Measurements from ENCODE around the gene ANKRD45. TPM values are rescaled to one million over a fixed set of nuclear protein-coding genes. Genes with fewer than 3 reads are reported as not detected.
"Not testable (repeated sequence)": the region's sequence is repeated elsewhere in the genome, so short reads cannot be mapped to it uniquely, and the experiment has no call there.

The ANKRD45 gene
- total RNA-seq, 3 donors from 2014 or later (not counting 1 experiment from before 2014, with no cell fraction given): not detected

- H3K9me3 Mint-ChIP-seq: peaks cover 0 to 2% of the 10 kb centered on the region in 2 donors
- intact Hi-C loops (cut with micrococcal nuclease): no loop called here
- H3K36me3 ChIP-seq (ENCODE audit: control insufficient read depth, insufficient read depth, low read length): no peaks in the 10 kb centered on the region
- WGBS (ENCODE audit: insufficient coverage): 76% methylated on average over 2 of the region's 2 CpGs
- no peak overlapping the region for H3K27ac Mint-ChIP-seq
- DNase-seq: no peak
- H3K27me3 ChIP-seq (ENCODE audit: control insufficient read depth, insufficient read depth, low read length): peaks cover 2% of the 10 kb centered on the region
- H3K27ac ChIP-seq (ENCODE audit: low read length): no peak overlapping the region
- ATAC-seq: no peak
- H3K36me3 Mint-ChIP-seq: no peaks in the 10 kb centered on the region
- no peak overlapping the region for H3K4me3 Mint-ChIP-seq
- TF ChIP-seq CTCF (IDR thresholded peaks at IDR 0.05): no peak
- H3K4me3 ChIP-seq (ENCODE audit: low read length): no peak overlapping the region
- H3K4me1 Mint-ChIP-seq: no peaks in the 10 kb centered on the region
- H3K9me3 ChIP-seq (ENCODE audit: control insufficient read depth, insufficient read depth, low read length): no peaks in the 10 kb centered on the region
- H3K27me3 Mint-ChIP-seq (ENCODE audit: low read depth in 2 of 2): peaks cover 9 to 30% of the 10 kb centered on the region in 2 donors
- H3K4me1 ChIP-seq (ENCODE audit: control insufficient read depth, insufficient read depth, low read length): no peaks in the 10 kb centered on the region
Observed at GRCh38 chr1:173639102-173639501, 30.5 kb downstream of the ANKRD45 start.

- Mint-ChIP-seq H3K36me3 (no peaks in the 10 kb centered on the region), H3K27ac (no peak overlapping the region), H3K4me3 (no peak overlapping the region), H3K27me3 (ENCODE audit: low read depth in 2 of 2) (peaks cover 9 to 38% of the 10 kb centered on the region in 2 donors), H3K9me3 (peaks cover 0 to 2% of the 10 kb centered on the region in 2 donors), H3K4me1 (no peaks in the 10 kb centered on the region)
- H3K27ac ChIP-seq (ENCODE audit: low read length): no peak overlapping the region
- TF ChIP-seq CTCF (IDR thresholded peaks at IDR 0.05): no peak
- ATAC-seq: no peak
- intact Hi-C loops (cut with micrococcal nuclease): no loop called here
- peaks cover 2% of the 10 kb centered on the region for H3K27me3 ChIP-seq (ENCODE audit: control insufficient read depth, insufficient read depth, low read length)
- 88% methylated on average over 12 of the region's 12 CpGs for WGBS (ENCODE audit: insufficient coverage)
- no peaks in the 10 kb centered on the region for H3K9me3 ChIP-seq (ENCODE audit: control insufficient read depth, insufficient read depth, low read length)
- DNase-seq: no peak
- H3K4me1 ChIP-seq (ENCODE audit: control insufficient read depth, insufficient read depth, low read length): no peaks in the 10 kb centered on the region
- no peaks in the 10 kb centered on the region for H3K36me3 ChIP-seq (ENCODE audit: control insufficient read depth, insufficient read depth, low read length)
- H3K4me3 ChIP-seq (ENCODE audit: low read length): no peak overlapping the region
Observed at GRCh38 chr1:173638043-173639021, 31.3 kb downstream of the ANKRD45 start.

GRCh38 chr1:173637236-173638042, 32.2 kb downstream of the ANKRD45 start:
- H3K4me1 ChIP-seq (ENCODE audit: control insufficient read depth, insufficient read depth, low read length); H3K9me3 Mint-ChIP-seq; H3K36me3 ChIP-seq (ENCODE audit: control insufficient read depth, insufficient read depth, low read length); intact Hi-C loops (cut with micrococcal nuclease); H3K4me3 Mint-ChIP-seq; H3K27ac Mint-ChIP-seq; H3K4me3 ChIP-seq (ENCODE audit: low read length); H3K36me3 Mint-ChIP-seq; H3K27ac ChIP-seq (ENCODE audit: low read length); H3K27me3 ChIP-seq (ENCODE audit: control insufficient read depth, insufficient read depth, low read length); H3K4me1 Mint-ChIP-seq; H3K9me3 ChIP-seq (ENCODE audit: control insufficient read depth, insufficient read depth, low read length); DNase-seq; ATAC-seq: not testable (repeated sequence)
- 99% methylated on average over 6 of the region's 6 CpGs for WGBS (ENCODE audit: insufficient coverage)
- peaks cover 16 to 47% of the 10 kb centered on the region in 2 donors for H3K27me3 Mint-ChIP-seq (ENCODE audit: low read depth in 2 of 2)

GRCh38 chr1:173635116-173635515, 34.5 kb downstream of the ANKRD45 start, which contains the start of gene TEX50:
TEX50 (plus strand) TSS chr1:173635338; CDS start chr1:173635522, 184 bp downstream.
- intact Hi-C loops (cut with micrococcal nuclease): no loop called here
- Mint-ChIP-seq H3K27ac (no peak within 1 kb of the TSS), H3K9me3 (peaks cover 0 to 2% of the 10 kb centered on the region in 2 donors), H3K27me3 (ENCODE audit: low read depth in 2 of 2) (peaks cover 27 to 65% of the 10 kb centered on the region in 2 donors), H3K4me1 (no peaks in the 10 kb centered on the region), H3K36me3 (no peaks in the 10 kb centered on the region), H3K4me3 (no peak within 1 kb of the TSS)
- Histone ChIP-seq H3K4me1 (ENCODE audit: control insufficient read depth, insufficient read depth, low read length) (no peaks in the 10 kb centered on the region), H3K27me3 (ENCODE audit: control insufficient read depth, insufficient read depth, low read length) (peaks cover 2% of the 10 kb centered on the region), H3K4me3 (ENCODE audit: low read length) (no peak within 1 kb of the TSS), H3K9me3 (ENCODE audit: control insufficient read depth, insufficient read depth, low read length) (no peaks in the 10 kb centered on the region), H3K36me3 (ENCODE audit: control insufficient read depth, insufficient read depth, low read length) (no peaks in the 10 kb centered on the region), H3K27ac (ENCODE audit: low read length) (no peak within 1 kb of the TSS)
- WGBS (ENCODE audit: insufficient coverage): no CpG with 5 or more reads among the region's 1 CpG
- DNase-seq (no peak), ATAC-seq (no peak)
- no peak for TF ChIP-seq CTCF (IDR thresholded peaks at IDR 0.05)

Measured in natural killer cell (primary cell).